CD4-positive, alpha-beta T cell (primary cell): ENCODE measurements around the gene MAZ. TPM values are rescaled to one million over a fixed set of nuclear protein-coding genes. Genes with fewer than 3 reads are reported as not detected.

Experiments used
- ATAC-seq: fragments of 200-7000 bp; cut with Tn5 transposase; one replicate; pipeline ENCODE4 v1.10.0; 2022; ENCODE audit warnings: mild to moderate bottlenecking; ENCODE audit not compliant: poor library complexity
- CTCF ChIA-PET: fragments of 350-600 bp; sonication (Branson Sonifier 250); formaldehyde crosslinking; loops from one replicate; lab custom pipeline; 2021; ENCODE audit warnings: antibody characterized with exemption, inconsistent platforms; lab: Charles Lee
- POLR2A ChIA-PET: fragments of 350-600 bp; sonication (Branson Sonifier 250); formaldehyde crosslinking; loops from one replicate; lab custom pipeline; 2021; ENCODE audit warnings: antibody characterized with exemption, inconsistent platforms; lab: Charles Lee
- DNase-seq, 14 experiments: peaks; one replicate each; pipeline ENCODE4 v3.0.0-alpha.2; 2013 to 2020; ENCODE audit warnings: mixed read lengths in 2 of 14
- H3K27ac ChIP-seq, 2 donors: one replicate each; pipeline versions ENCODE4 v1.5.1 to v1.7.0; 2013; ENCODE audit warnings: low read length in 2 of 2, low read depth in 1 of 2, mild to moderate bottlenecking in 1 of 2
- H3K27me3 ChIP-seq, 2 experiments: 1 replicate in 1 of 2; 2 replicates in 1 of 2; pipeline versions ENCODE4 v1.6.1 to v1.7.0; 2013; ENCODE audit warnings: low read length in 2 of 2, control low read depth in 1 of 2, mild to moderate bottlenecking in 1 of 2, moderate library complexity in 1 of 2; ENCODE audit not compliant: insufficient read depth in 2 of 2, control insufficient read depth in 1 of 2
- H3K36me3 ChIP-seq: one replicate; pipeline ENCODE4 v1.6.1; 2013; ENCODE audit warnings: low read length, control low read depth; ENCODE audit not compliant: insufficient read depth
- H3K4me1 ChIP-seq: one replicate; pipeline ENCODE4 v1.6.1; 2013; ENCODE audit warnings: low read length, control low read depth; ENCODE audit not compliant: insufficient read depth
- H3K4me3 ChIP-seq: one replicate; pipeline ENCODE4 v1.5.1; 2013; ENCODE audit warnings: mild to moderate bottlenecking, low read length, moderate library complexity
- H3K9me3 ChIP-seq, 2 experiments: 1 replicate in 1 of 2; 2 replicates in 1 of 2; pipeline versions ENCODE4 v1.6.1 to v1.7.0; 2013; ENCODE audit warnings: low read length in 2 of 2, mild to moderate bottlenecking in 2 of 2, control low read depth in 1 of 2, moderate library complexity in 1 of 2; ENCODE audit not compliant: control insufficient read depth in 1 of 2, insufficient read depth in 1 of 2
- H3K27ac Mint-ChIP-seq: one replicate; pipeline ENCODE4 v1.8.0; 2020; ENCODE audit warnings: mixed read lengths
- H3K27me3 Mint-ChIP-seq: one replicate; pipeline ENCODE4 v1.8.0; 2021; ENCODE audit warnings: mixed read lengths
- H3K36me3 Mint-ChIP-seq: one replicate; pipeline ENCODE4 v1.8.0; 2021; ENCODE audit warnings: low read depth, mixed read lengths
- H3K4me1 Mint-ChIP-seq: one replicate; pipeline ENCODE4 v1.8.0; 2021; ENCODE audit warnings: low read depth, mixed read lengths
- H3K4me3 Mint-ChIP-seq: one replicate; pipeline ENCODE4 v1.8.0; 2020; ENCODE audit warnings: mild to moderate bottlenecking, mixed read lengths
- H3K9me3 Mint-ChIP-seq: one replicate; pipeline ENCODE4 v1.8.0; 2020; ENCODE audit warnings: mixed read lengths
- CTCF ChIP-seq: fragments of 200-600 bp; IDR thresholded peaks from one replicate; pipeline ENCODE4 v1.8.0; 2022; ENCODE audit warnings: antibody characterized with exemption, mild to moderate bottlenecking
- intact Hi-C, 2 experiments: fragments of 100-400 bp; cut with DNase I in 1 of 2; cut with micrococcal nuclease in 1 of 2; formaldehyde crosslinking; loops; one replicate each; pipeline versions ENCODE4 v1.15.1 to v1.9.0; 2023 to 2025; cut with DNase I, micrococcal nuclease
- total RNA-seq, 174 experiments: library from RNA in 2 of 174; stranded (reverse) in 2 of 174; gene quantifications; one replicate each; pipeline ENCODE4 v1.2.3 and lab custom pipeline; 2021 to 2026

MAZ gene
- total RNA-seq, 2 experiments from 2014 or later = 251 to 253 TPM

GRCh38 chr16:29789775-29790182, 16.6 kb upstream of the MAZ start:
- Mint-ChIP-seq H3K36me3 (peaks cover 24% of the 10 kb centered on the region), H3K4me1 (peaks cover 56% of the 10 kb centered on the region), H3K27me3 (no peaks in the 10 kb centered on the region), H3K27ac (peak overlapping the region; percentile 97), H3K4me3 (peak overlapping the region; percentile 96), H3K9me3 (no peaks in the 10 kb centered on the region)
- Histone ChIP-seq H3K9me3 (no peaks in the 10 kb centered on the region), H3K27ac (peak overlapping the region; percentile 82 to 83), H3K27me3 (no peaks in the 10 kb centered on the region), H3K4me3 (peak overlapping the region; percentile 93), H3K36me3 (no peaks in the 10 kb centered on the region), H3K4me1 (peaks cover 46% of the 10 kb centered on the region)
- CTCF ChIA-PET = interaction anchor here (0.6 to 3.5 kb wide), 36 partner anchors 9 to 276 kb away, joined by 3 to 60 read pairs (median 5); partner anchors contain the start of genes ALDOA, C16orf54, PAGR1 and QPRT
- DNase-seq = no peak
- intact Hi-C loops = loop anchor here (1.0 to 5.0 kb wide), 7 partner anchors 16 to 89 kb away; partner anchors contain the start of gene PAGR1 (in 1 of the 2)
- no peak for TF ChIP-seq CTCF
- POLR2A ChIA-PET = interaction anchor here (0.5 to 8.9 kb wide), 31 partner anchors 14 to 796 kb away, joined by 3 to 217 read pairs (median 7); partner anchors contain the start of genes ASPHD1, C16orf54, CDIPT and CORO1A
- no peak for ATAC-seq

GRCh38 chr16:29790183-29790948, 16.0 kb upstream of the MAZ start, which contains the start of gene KIF22:
Gene KIF22, plus strand, starts transcription at chr16:29790751. Its CDS starts 9 bp downstream, at chr16:29790760.
- intact Hi-C loops = loop anchor here (1.0 to 2.0 kb wide), 6 partner anchors 15 to 90 kb away; partner anchors contain the start of gene PAGR1 (in 1 of the 2)
- H3K4me1 Mint-ChIP-seq = peaks cover 51% of the 10 kb centered on the region
- CTCF ChIA-PET = interaction anchor here (0.6 to 3.5 kb wide), 41 partner anchors 9 to 642 kb away, joined by 3 to 60 read pairs (median 4); partner anchors contain the start of genes ALDOA, C16orf54, PAGR1 and QPRT

More at GRCh38 chr16:29790183-29790948, 16.0 kb upstream of the MAZ start, which contains the start of gene KIF22:
- peak within 1 kb of the TSS; percentile 96 for H3K4me3 Mint-ChIP-seq
- ATAC-seq = peak; percentile 90
- DNase-seq = peak; percentile 99 to 100 (median 100)
- Histone ChIP-seq H3K9me3 (no peaks in the 10 kb centered on the region), H3K4me3 (peak within 1 kb of the TSS; percentile 93), H3K4me1 (peaks cover 43% of the 10 kb centered on the region), H3K27ac (peak within 1 kb of the TSS; percentile 82 to 83), H3K27me3 (no peaks in the 10 kb centered on the region), H3K36me3 (peaks cover 5% of the 10 kb centered on the region)
- H3K27me3 Mint-ChIP-seq = no peaks in the 10 kb centered on the region
- TF ChIP-seq CTCF = peak; percentile 80
- no peaks in the 10 kb centered on the region for H3K9me3 Mint-ChIP-seq
- H3K27ac Mint-ChIP-seq = peak within 1 kb of the TSS; percentile 97
- POLR2A ChIA-PET = interaction anchor here (0.5 to 8.9 kb wide), 32 partner anchors 13 to 796 kb away, joined by 3 to 217 read pairs (median 6); partner anchors contain the start of genes ASPHD1, C16orf54, CDIPT and CORO1A
- H3K36me3 Mint-ChIP-seq = peaks cover 24% of the 10 kb centered on the region
